Tibial artery (tissue), 4 donors: ENCODE measurements around the gene ACSS1.

ENCODE experiments used
- DNase-seq, 2 donors: peaks; one replicate each; pipeline ENCODE4 v3.0.0-alpha.2; 2019
- H3K27ac ChIP-seq, 2 donors: fragments of 200-600 bp; sonication (generic) in 1 of 2; 1 replicate in 1 of 2; 2 replicates in 1 of 2; pipeline ENCODE4 v1.5.1; 2018 to 2019; ENCODE audit warnings: mild to moderate bottlenecking in 1 of 2
- H3K27me3 ChIP-seq, 2 donors: fragments of 200-600 bp; sonication (generic) in 1 of 2; one replicate each; pipeline versions ENCODE4 v1.5.1 to v1.6.0; 2016 to 2019
- H3K36me3 ChIP-seq, 3 donors: fragments of 200-600 bp; sonication (generic) in 2 of 3; one replicate each; pipeline ENCODE4 v1.5.1; 2016 to 2019; ENCODE audit warnings: mild to moderate bottlenecking in 2 of 3
- H3K4me1 ChIP-seq, 4 donors: fragments of 200-600 bp; sonication (generic) in 2 of 4; 1 replicate in 3 of 4; 2 replicates in 1 of 4; pipeline ENCODE4 v1.5.1; 2016 to 2019
- H3K4me3 ChIP-seq, 2 donors: fragments of 200-600 bp; sonication (generic) in 1 of 2; 1 replicate in 1 of 2; 2 replicates in 1 of 2; pipeline ENCODE4 v1.5.1; 2018 to 2019; ENCODE audit warnings: mild to moderate bottlenecking in 2 of 2
- H3K9me3 ChIP-seq, 3 donors: fragments of 200-600 bp; sonication (generic) in 1 of 3; one replicate each; pipeline ENCODE4 v1.5.1; 2016 to 2019
- CTCF ChIP-seq, 2 experiments: fragments of 200-600 bp in 1 of 2; fragments of 450-650 bp in 1 of 2; IDR thresholded peaks; one replicate each; pipeline ENCODE4 v1.5.1; 2017 to 2019; ENCODE audit warnings: antibody characterized with exemption in 2 of 2, mild to moderate bottlenecking in 1 of 2, moderate library complexity in 1 of 2
- intact Hi-C: fragments of 100-400 bp; cut with DNase I; formaldehyde crosslinking; loops from one replicate; pipeline ENCODE4 v1.15.0; 2023; ENCODE audit warnings: low total_unique reads

Gene ACSS1

GRCh38 chr20:25056690-25057233, 1.2 kb downstream of the ACSS1 start:
- Histone ChIP-seq H3K27me3 (no peaks in the 10 kb centered on the region), H3K9me3 (no peaks in the 10 kb centered on the region), H3K27ac (peak overlapping the region; percentile 93 to 96), H3K36me3 (no peaks in the 10 kb centered on the region), H3K4me3 (peak overlapping the region; percentile 67 to 92), H3K4me1 (peaks cover 3 to 68% (median 55%) of the 10 kb centered on the region in 4 donors)
- DNase-seq: peak in 1 of 2 donors; percentile 20
- intact Hi-C loops: loop anchor here (5.0 to 10.0 kb wide), 2 partner anchors 178 to 196 kb away; no protein-coding TSS in a partner anchor
- no peak for TF ChIP-seq CTCF (IDR thresholded peaks at IDR 0.05)

- TF ChIP-seq CTCF (IDR thresholded peaks at IDR 0.05): no peak
- Histone ChIP-seq H3K9me3 (no peaks in the 10 kb centered on the region), H3K4me1 (peaks cover 10 to 77% (median 64%) of the 10 kb centered on the region in 4 donors), H3K27me3 (no peaks in the 10 kb centered on the region), H3K27ac (peak overlapping the region; percentile 93 to 96), H3K4me3 (peak overlapping the region; percentile 67 to 92), H3K36me3 (no peaks in the 10 kb centered on the region)
- intact Hi-C loops: loop anchor here (5.0 to 10.0 kb wide), 2 partner anchors 179 to 196 kb away; no protein-coding TSS in a partner anchor
- DNase-seq: peak; percentile 16 to 57
Measured at GRCh38 chr20:25055711-25056495, 2.0 kb downstream of the ACSS1 start.

- no peaks in the 10 kb centered on the region for H3K36me3 ChIP-seq
- H3K4me3 ChIP-seq: peak overlapping the region in 1 of 2 donors; percentile 67
- DNase-seq: peak; percentile 9 to 51
- H3K9me3 ChIP-seq: no peaks in the 10 kb centered on the region
- H3K27ac ChIP-seq: peak overlapping the region; percentile 93 to 96
- intact Hi-C loops: loop anchor here (5.0 to 10.0 kb wide), 2 partner anchors 180 to 197 kb away; no protein-coding TSS in a partner anchor
- peaks cover 10 to 85% (median 71%) of the 10 kb centered on the region in 4 donors for H3K4me1 ChIP-seq
- H3K27me3 ChIP-seq: no peaks in the 10 kb centered on the region
- no peak for TF ChIP-seq CTCF (IDR thresholded peaks at IDR 0.05)
Measured at GRCh38 chr20:25054995-25055629, 2.8 kb downstream of the ACSS1 start.

DNA sequence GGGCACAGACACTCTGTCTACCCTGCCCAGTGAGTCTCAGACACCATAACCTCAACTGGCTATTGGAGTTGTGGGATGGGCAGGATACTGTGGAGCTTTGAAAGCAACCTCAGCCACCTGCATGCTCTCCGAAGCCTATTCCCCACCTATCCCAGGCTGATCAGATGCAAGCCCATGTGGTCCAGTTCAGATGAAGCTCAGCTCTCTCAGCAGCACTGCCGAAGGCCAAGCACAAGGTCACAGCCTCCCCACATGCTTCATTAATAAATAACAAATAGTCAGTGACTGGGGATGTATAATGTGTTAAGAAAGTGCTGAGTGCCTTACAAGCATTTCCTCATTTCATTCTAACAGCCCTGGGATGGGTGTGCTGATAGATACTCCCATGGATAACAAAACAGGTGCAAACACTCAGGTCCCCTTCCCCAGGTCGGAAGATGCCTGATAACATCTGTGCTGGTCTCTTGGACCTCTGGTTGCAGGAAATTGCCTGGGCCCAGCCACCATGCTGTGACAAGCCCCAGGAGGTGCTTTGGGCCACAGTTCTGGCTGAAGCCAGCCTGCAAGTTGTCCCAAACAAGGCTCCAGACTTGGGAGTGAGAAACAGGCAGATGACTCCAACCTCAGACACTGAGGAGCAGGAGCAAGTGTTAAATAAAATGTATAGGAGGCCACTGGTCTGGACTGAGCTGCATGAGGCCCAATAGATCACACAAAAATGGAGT, 3.7 kb downstream of the ACSS1 start:
- Histone ChIP-seq H3K27me3 (no peaks in the 10 kb centered on the region), H3K4me1 (peaks cover 10 to 88% (median 78%) of the 10 kb centered on the region in 4 donors), H3K36me3 (no peaks in the 10 kb centered on the region), H3K4me3 (peak overlapping the region in 1 of 2 donors; percentile 24), H3K9me3 (no peaks in the 10 kb centered on the region), H3K27ac (peak overlapping the region; percentile 93 to 96)
- no peak for TF ChIP-seq CTCF (IDR thresholded peaks at IDR 0.05)
- intact Hi-C loops: loop anchor here (10.0 kb wide), 1 partner anchor 181 kb away; no protein-coding TSS in a partner anchor
- peak in 1 of 2 donors; percentile 51 for DNase-seq
